ENCODE results near the gene KREMEN1.
"Not testable (repeated sequence)": the region's sequence is repeated elsewhere in the genome, so short reads cannot be mapped to it uniquely, and the experiment has no call there.

KREMEN1 gene

GRCh38 chr22:29108137-29108536 lies 35.3 kb downstream of the KREMEN1 start:
- DNase-seq, result no peak

GRCh38 chr22:29109822-29110221 lies 37.0 kb downstream of the KREMEN1 start:
- no peak for DNase-seq

- DNase-seq, result no peak
Observed at GRCh38 chr22:29110946-29111345, 38.1 kb downstream of the KREMEN1 start.

- no peak for DNase-seq
Observed at GRCh38 chr22:29112121-29112520, 39.3 kb downstream of the KREMEN1 start.

- no peak for DNase-seq
Observed at GRCh38 chr22:29112681-29113080, 39.8 kb downstream of the KREMEN1 start.

- no peak for DNase-seq
Observed at GRCh38 chr22:29113319-29113718, 40.5 kb downstream of the KREMEN1 start.

GRCh38 chr22:29114392-29114791 lies 41.6 kb downstream of the KREMEN1 start:
- DNase-seq, result no peak

GRCh38 chr22:29115682-29116288 lies 43.0 kb downstream of the KREMEN1 start:
- DNase-seq, result no peak

GRCh38 chr22:29116397-29117123 lies 43.7 kb downstream of the KREMEN1 start:
- no peak for DNase-seq

GRCh38 chr22:29117799-29118477 lies 45.1 kb downstream of the KREMEN1 start:
- no peak for DNase-seq

- not testable (repeated sequence) for DNase-seq
Observed at GRCh38 chr22:29120098-29120912, 47.5 kb downstream of the KREMEN1 start.

GRCh38 chr22:29121124-29121523 lies 48.3 kb downstream of the KREMEN1 start:
- DNase-seq, result no peak

- no peak for DNase-seq
Observed at GRCh38 chr22:29122041-29122440, 49.2 kb downstream of the KREMEN1 start.

- no peak for DNase-seq
Observed at GRCh38 chr22:29124777-29125442, 52.1 kb downstream of the KREMEN1 start.

GRCh38 chr22:29125443-29125778 lies 52.6 kb downstream of the KREMEN1 start:
- no peak for DNase-seq

- no peak for DNase-seq
Observed at GRCh38 chr22:29125844-29126243, 53.0 kb downstream of the KREMEN1 start.

- DNase-seq, result no peak
Observed at GRCh38 chr22:29126670-29127395, 54.0 kb downstream of the KREMEN1 start.

- DNase-seq, result no peak
Observed at GRCh38 chr22:29128891-29129807, 56.3 kb downstream of the KREMEN1 start.

GRCh38 chr22:29129808-29130140 lies 56.9 kb downstream of the KREMEN1 start:
- no peak for DNase-seq

- no peak for DNase-seq
Observed at GRCh38 chr22:29130476-29130875, 57.6 kb downstream of the KREMEN1 start.

GRCh38 chr22:29133603-29134133 lies 60.8 kb downstream of the KREMEN1 start:
- no peak for DNase-seq

Data from activated T-cell treated with anti-CD3 and anti-CD28 coated beads, Interleukin-2, amount 50 U/mL, for 48 hours (primary cell).